Uterus (tissue), 4 donors: ENCODE results near the gene TNKS1BP1. TPM values are rescaled to one million over a fixed set of nuclear protein-coding genes. Genes with fewer than 3 reads are reported as not detected.
"Not testable (repeated sequence)": the region's sequence is repeated elsewhere in the genome, so short reads cannot be mapped to it uniquely, and the experiment has no call there.

Source experiments
- DNase-seq, 2 donors: peaks; one replicate each; pipeline ENCODE4 v3.0.0-alpha.2; 2019 to 2020
- H3K27ac ChIP-seq, 2 donors: fragments of 200-600 bp; sonication (generic); 1 replicate in 1 of 2; 2 replicates in 1 of 2; pipeline ENCODE4 v1.5.1; 2016 to 2018
- H3K27me3 ChIP-seq, 2 donors: fragments of 200-600 bp; sonication (generic); one replicate each; pipeline ENCODE4 v1.5.1; 2018 to 2019; ENCODE audit warnings: control low read depth in 1 of 2
- H3K36me3 ChIP-seq, 2 donors: fragments of 200-600 bp; sonication (generic); one replicate each; pipeline ENCODE4 v1.5.1; 2019; ENCODE audit warnings: control low read depth in 1 of 2
- H3K4me1 ChIP-seq, 2 donors: fragments of 200-600 bp; sonication (generic); one replicate each; pipeline ENCODE4 v1.5.1; 2018 to 2019; ENCODE audit warnings: control low read depth in 1 of 2
- H3K4me3 ChIP-seq, 2 donors: fragments of 200-600 bp; sonication (generic); 1 replicate in 1 of 2; 2 replicates in 1 of 2; pipeline ENCODE4 v1.5.1; 2018 to 2019; ENCODE audit warnings: mild to moderate bottlenecking in 1 of 2
- H3K9me3 ChIP-seq, 2 donors: fragments of 200-600 bp; sonication (generic); one replicate each; pipeline ENCODE4 v1.5.1; 2019; ENCODE audit warnings: control low read depth in 1 of 2
- CTCF ChIP-seq, 4 experiments: fragments of 200-600 bp in 2 of 4; fragments of 450-650 bp in 2 of 4; sonication (generic) in 2 of 4; IDR thresholded peaks; one replicate each; pipeline ENCODE4 v1.5.1; 2016 to 2019; ENCODE audit warnings: antibody characterized with exemption in 4 of 4, mild to moderate bottlenecking in 2 of 4, moderate library complexity in 1 of 4
- POLR2A ChIP-seq, 2 donors: fragments of 450-650 bp; IDR thresholded peaks; one replicate each; pipeline ENCODE4 v1.6.1; 2016; ENCODE audit warnings: antibody characterized with exemption in 2 of 2, mild to moderate bottlenecking in 1 of 2, moderate library complexity in 1 of 2
- intact Hi-C: fragments of 100-400 bp; cut with DNase I; formaldehyde crosslinking; loops from one replicate; pipeline ENCODE4 v1.15.1; 2023; ENCODE audit warnings: low total_unique reads
- total RNA-seq, 4 donors: library from RNA; depleted of rRNA in 3 of 4; stranded (reverse); fragments of >200 nt in 3 of 4; gene quantifications; one replicate each; pipeline versions ENCODE4 v1.1.0 to v1.2.4, GENCODE V29; 2014 to 2023
- donor health status: DM: yes; HTN: yes; CAD: no.

Gene TNKS1BP1
- total RNA-seq, 4 donors from 2014 or later, result 22.5 to 269 (median 70.8) TPM

GRCh38 chr11:57288771-57289579 is 35.8 kb downstream of the TNKS1BP1 start:
- Histone ChIP-seq H3K27ac (peak overlapping the region; percentile 33 to 51), H3K36me3 (no peaks in the 10 kb centered on the region), H3K27me3 (no peaks in the 10 kb centered on the region), H3K4me3 (no peak overlapping the region), H3K9me3 (no peaks in the 10 kb centered on the region), H3K4me1 (no peaks in the 10 kb centered on the region)
- DNase-seq, result no peak
- intact Hi-C loops, result no loop called here
- TF ChIP-seq POLR2A (IDR thresholded peaks at IDR 0.05) (no peak), CTCF (IDR thresholded peaks at IDR 0.05) (no peak)

GRCh38 chr11:57287884-57288283 is 36.9 kb downstream of the TNKS1BP1 start:
- DNase-seq, result no peak
- Histone ChIP-seq H3K4me1 (no peaks in the 10 kb centered on the region), H3K27ac (no peak overlapping the region), H3K9me3 (no peaks in the 10 kb centered on the region), H3K4me3 (no peak overlapping the region), H3K27me3 (no peaks in the 10 kb centered on the region), H3K36me3 (no peaks in the 10 kb centered on the region)
- intact Hi-C loops, result no loop called here
- TF ChIP-seq CTCF (IDR thresholded peaks at IDR 0.05), result no peak
- TF ChIP-seq POLR2A (IDR thresholded peaks at IDR 0.05), result no peak

- intact Hi-C loops, result no loop called here
- Histone ChIP-seq H3K9me3 (no peaks in the 10 kb centered on the region), H3K27me3 (no peaks in the 10 kb centered on the region), H3K4me3 (no peak overlapping the region), H3K27ac (no peak overlapping the region), H3K36me3 (no peaks in the 10 kb centered on the region), H3K4me1 (no peaks in the 10 kb centered on the region)
- DNase-seq, result no peak
- TF ChIP-seq CTCF (IDR thresholded peaks at IDR 0.05) (no peak), POLR2A (IDR thresholded peaks at IDR 0.05) (no peak)
Measured at GRCh38 chr11:57283231-57283990, 41.3 kb downstream of the TNKS1BP1 start.

- H3K27me3 ChIP-seq, H3K4me3 ChIP-seq, H3K36me3 ChIP-seq, H3K4me1 ChIP-seq, DNase-seq, H3K9me3 ChIP-seq, H3K27ac ChIP-seq, intact Hi-C loops: not testable (repeated sequence)
Measured at GRCh38 chr11:57281546-57281945, 43.2 kb downstream of the TNKS1BP1 start.

GRCh38 chr11:57279116-57279515 is 45.6 kb downstream of the TNKS1BP1 start:
- Histone ChIP-seq H3K4me3 (no peak overlapping the region), H3K9me3 (no peaks in the 10 kb centered on the region), H3K4me1 (no peaks in the 10 kb centered on the region), H3K36me3 (no peaks in the 10 kb centered on the region), H3K27ac (no peak overlapping the region), H3K27me3 (no peaks in the 10 kb centered on the region)
- intact Hi-C loops, result no loop called here
- no peak for DNase-seq
- TF ChIP-seq POLR2A (IDR thresholded peaks at IDR 0.05) (no peak), CTCF (IDR thresholded peaks at IDR 0.05) (no peak)
